Keratinocyte (primary cell): Measurements from ENCODE around the gene ABI3BP. TPM values are rescaled to one million over a fixed set of nuclear protein-coding genes. Genes with fewer than 3 reads are reported as not detected.

Experiments
- DNase-seq: peaks from one replicate; pipeline ENCODE4 v3.0.0-alpha.2; 2011; ENCODE audit warnings: low read depth, missing footprints, low spot score
- FAIRE-seq: peaks from 2 replicates; lab custom pipeline; 2011; peaks lifted over from hg19 to GRCh38; lab: Jason Lieb, UNC
- H2AFZ ChIP-seq: 2 replicates; pipeline ENCODE4 v1.6.0; 2012; ENCODE audit warnings: low read length, control low read depth, inconsistent platforms; ENCODE audit not compliant: control insufficient read depth
- H3K27ac ChIP-seq: 2 replicates; pipeline ENCODE4 v1.5.1; 2011; ENCODE audit warnings: low read length; ENCODE audit not compliant: control insufficient read depth, insufficient read depth
- H3K27me3 ChIP-seq: 3 replicates; pipeline ENCODE4 v1.6.0; 2011; ENCODE audit warnings: low read length; ENCODE audit not compliant: control insufficient read depth, insufficient read depth; ENCODE audit errors: extremely low read depth
- H3K36me3 ChIP-seq, 2 experiments: 2 replicates in 1 of 2; 3 replicates in 1 of 2; pipeline ENCODE4 v1.5.1; 2011; ENCODE audit warnings: low read length in 2 of 2, mild to moderate bottlenecking in 1 of 2; ENCODE audit not compliant: control insufficient read depth in 2 of 2, insufficient read depth in 2 of 2; ENCODE audit errors: extremely low read depth in 1 of 2
- H3K4me1 ChIP-seq: 3 replicates; pipeline ENCODE4 v1.5.1; 2011; ENCODE audit warnings: low read length; ENCODE audit not compliant: control insufficient read depth, insufficient read depth; ENCODE audit errors: extremely low read depth
- H3K4me2 ChIP-seq: 3 replicates; pipeline ENCODE4 v1.6.0; 2011; ENCODE audit warnings: low read depth, low read length; ENCODE audit not compliant: control insufficient read depth, insufficient read depth; ENCODE audit errors: extremely low read depth
- H3K4me3 ChIP-seq, 3 experiments: fragments of 200-600 bp in 1 of 3; sonication (generic) in 1 of 3; 2 replicates in 2 of 3; 3 replicates in 1 of 3; pipeline ENCODE4 v1.5.1; 2011 to 2016; ENCODE audit warnings: low read length in 3 of 3, mild to moderate bottlenecking in 3 of 3, control low read depth in 2 of 3, inconsistent platforms in 1 of 3, low read depth in 1 of 3, mixed read lengths in 1 of 3, mixed run types in 1 of 3, moderate library complexity in 1 of 3; ENCODE audit not compliant: control insufficient read depth in 2 of 3, insufficient read depth in 2 of 3; ENCODE audit errors: extremely low read depth in 1 of 3
- H3K79me2 ChIP-seq: 2 replicates; pipeline ENCODE4 v1.6.0; 2012; ENCODE audit warnings: low read length; ENCODE audit not compliant: control insufficient read depth, insufficient read depth
- H3K9ac ChIP-seq: 3 replicates; pipeline ENCODE4 v1.6.0; 2011; ENCODE audit warnings: low read length; ENCODE audit not compliant: control insufficient read depth, insufficient read depth; ENCODE audit errors: extremely low read depth
- H3K9me1 ChIP-seq: 3 replicates; pipeline ENCODE4 v1.6.0; 2011; ENCODE audit warnings: low read length; ENCODE audit not compliant: control insufficient read depth, insufficient read depth; ENCODE audit errors: extremely low read depth
- H3K9me3 ChIP-seq: 2 replicates; pipeline ENCODE4 v1.5.1; 2012; ENCODE audit warnings: low read depth, low read length; ENCODE audit not compliant: control insufficient read depth
- H4K20me1 ChIP-seq: 3 replicates; pipeline ENCODE4 v1.6.0; 2011; ENCODE audit warnings: low read length; ENCODE audit not compliant: control insufficient read depth, insufficient read depth; ENCODE audit errors: extremely low read depth
- EZH2 ChIP-seq: IDR thresholded peaks from one replicate; pipeline ENCODE4 v1.6.1; 2012; ENCODE audit warnings: inconsistent platforms, mild to moderate bottlenecking, low read length, moderate library complexity
- dilution Hi-C: fragments of 300-500 bp; cut with MboI; formaldehyde crosslinking; loops from one replicate; pipeline ENCODE4 v1.7.0; 2020; ENCODE audit warnings: low sequenced_read_pairs; ENCODE audit not compliant: extremely low pct_ligation_motif_present
- polyA plus RNA-seq, 5 experiments: library from polyadenylated mRNA; depleted of rRNA in 3 of 5; stranded (reverse) in 3 of 5; stranded (forward) in 1 of 5; unstranded in 1 of 5; fragments of >200 nt; gene quantifications; 1 replicate in 1 of 5; 2 replicates in 3 of 5; 3 replicates in 1 of 5; pipeline versions ENCODE4 v1.2.1 to v1.2.3, GENCODE V29; 2011 to 2012; ENCODE audit warnings: missing spikeins in 2 of 5, low read depth in 1 of 5, low replicate concordance in 1 of 5
- TF ChIP-seq, protein P1 (sequence below), 3 experiments: IDR thresholded peaks in 1 of 3; conservative IDR thresholded peaks in 1 of 3; optimal IDR thresholded peaks in 1 of 3; 2 replicates in 2 of 3; 3 replicates in 1 of 3; pipeline versions ENCODE3 to v1.5.1; 2011; ENCODE audit warnings: low read length in 3 of 3, mild to moderate bottlenecking in 3 of 3, moderate library complexity in 2 of 3, control low read depth in 1 of 3, inconsistent platforms in 1 of 3; ENCODE audit not compliant: insufficient read depth in 2 of 3; ENCODE audit errors: extremely low read depth in 1 of 3

Gene ABI3BP
- polyA plus RNA-seq, 1 donor (not counting 4 experiments of a cell fraction or from before 2014, with no cell fraction given) = 0.59 TPM

DNA sequence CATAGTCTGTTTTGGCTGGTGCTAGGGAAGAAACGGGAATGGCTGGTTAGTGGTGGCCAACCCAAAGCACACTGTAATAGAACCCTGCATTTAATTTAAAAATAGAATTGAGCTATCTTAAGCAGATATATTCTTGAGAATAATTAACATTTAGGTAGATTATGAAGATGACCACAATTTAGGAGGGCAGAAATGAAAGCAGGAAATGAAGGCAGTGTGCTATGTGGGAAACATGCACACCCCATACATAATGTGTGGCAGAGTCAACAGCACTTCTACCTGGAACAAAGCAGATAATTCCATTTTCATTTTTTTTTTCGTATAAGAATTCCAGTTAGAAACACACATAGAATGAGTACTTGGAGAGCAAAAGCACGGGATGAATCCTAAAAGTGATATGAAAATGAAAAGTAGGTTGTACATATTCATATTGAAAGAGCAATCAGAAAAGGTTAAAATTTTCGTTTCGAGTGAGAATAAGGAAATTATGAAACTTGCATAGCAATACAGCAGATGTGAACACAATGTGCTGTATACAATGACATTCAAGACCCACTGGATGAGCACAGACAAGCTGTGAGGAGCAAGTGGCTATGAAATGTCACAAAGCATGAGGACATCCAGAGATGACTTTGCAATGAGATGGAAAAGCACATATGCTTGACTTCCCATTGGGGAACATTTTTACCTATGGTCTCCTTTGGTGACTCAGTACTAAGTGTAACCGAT lies 181.3 kb downstream of the ABI3BP start:
- Histone ChIP-seq H3K9ac (no peak overlapping the region), H3K9me3 (no peaks in the 10 kb centered on the region), H4K20me1 (no peaks in the 10 kb centered on the region), H3K36me3 (no peaks in the 10 kb centered on the region), H3K4me2 (no peak overlapping the region), H3K4me1 (no peaks in the 10 kb centered on the region), H3K4me3 (no peak overlapping the region), H3K9me1 (no peaks in the 10 kb centered on the region), H3K79me2 (no peaks in the 10 kb centered on the region), H3K27ac (no peak overlapping the region), H2AFZ (no peak overlapping the region), H3K27me3 (no peaks in the 10 kb centered on the region)
- FAIRE-seq (no peak), DNase-seq (no peak)
- TF ChIP-seq, protein P1, sequence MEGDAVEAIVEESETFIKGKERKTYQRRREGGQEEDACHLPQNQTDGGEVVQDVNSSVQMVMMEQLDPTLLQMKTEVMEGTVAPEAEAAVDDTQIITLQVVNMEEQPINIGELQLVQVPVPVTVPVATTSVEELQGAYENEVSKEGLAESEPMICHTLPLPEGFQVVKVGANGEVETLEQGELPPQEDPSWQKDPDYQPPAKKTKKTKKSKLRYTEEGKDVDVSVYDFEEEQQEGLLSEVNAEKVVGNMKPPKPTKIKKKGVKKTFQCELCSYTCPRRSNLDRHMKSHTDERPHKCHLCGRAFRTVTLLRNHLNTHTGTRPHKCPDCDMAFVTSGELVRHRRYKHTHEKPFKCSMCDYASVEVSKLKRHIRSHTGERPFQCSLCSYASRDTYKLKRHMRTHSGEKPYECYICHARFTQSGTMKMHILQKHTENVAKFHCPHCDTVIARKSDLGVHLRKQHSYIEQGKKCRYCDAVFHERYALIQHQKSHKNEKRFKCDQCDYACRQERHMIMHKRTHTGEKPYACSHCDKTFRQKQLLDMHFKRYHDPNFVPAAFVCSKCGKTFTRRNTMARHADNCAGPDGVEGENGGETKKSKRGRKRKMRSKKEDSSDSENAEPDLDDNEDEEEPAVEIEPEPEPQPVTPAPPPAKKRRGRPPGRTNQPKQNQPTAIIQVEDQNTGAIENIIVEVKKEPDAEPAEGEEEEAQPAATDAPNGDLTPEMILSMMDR (optimal IDR thresholded peaks at IDR 0.05 in 1 of 3, IDR thresholded peaks at IDR 0.05 in 1 of 3, conservative IDR thresholded peaks at IDR 0.05 in 1 of 3; ENCODE audit: extremely low read depth in 1 of 3, insufficient read depth in 2 of 3, low read length in 3 of 3) = no peak
- no peak for TF ChIP-seq EZH2
- dilution Hi-C loops = no loop called here

DNA sequence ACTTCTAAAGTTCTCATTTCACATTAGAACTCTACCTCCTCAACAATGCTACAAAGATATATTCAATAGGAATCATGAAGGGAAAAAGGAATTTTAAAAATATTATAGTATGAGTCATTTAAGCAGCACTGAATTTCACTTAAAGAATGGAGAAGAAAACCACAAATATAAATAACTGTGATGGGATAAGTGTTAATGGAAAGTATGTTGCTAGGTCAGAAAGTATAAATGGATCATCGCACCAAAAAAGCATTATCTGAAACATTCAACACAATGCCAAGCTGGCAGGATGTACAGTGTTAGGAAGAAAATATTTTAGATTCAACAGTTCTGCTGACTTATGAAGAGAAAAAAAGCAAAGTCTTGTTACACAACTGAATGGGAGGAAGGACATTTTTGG lies 182.6 kb downstream of the ABI3BP start:
- no peak for FAIRE-seq

More for the DNA sequence above, 182.6 kb downstream of the ABI3BP start:
- H3K79me2 ChIP-seq = no peaks in the 10 kb centered on the region
- no peak overlapping the region for H2AFZ ChIP-seq
- no peak overlapping the region for H3K27ac ChIP-seq
- H3K27me3 ChIP-seq = no peaks in the 10 kb centered on the region
- H4K20me1 ChIP-seq = no peaks in the 10 kb centered on the region
- H3K4me3 ChIP-seq = no peak overlapping the region
- no peak overlapping the region for H3K9ac ChIP-seq
- TF ChIP-seq, protein P1 (optimal IDR thresholded peaks at IDR 0.05 in 1 of 3, IDR thresholded peaks at IDR 0.05 in 1 of 3, conservative IDR thresholded peaks at IDR 0.05 in 1 of 3; ENCODE audit: extremely low read depth in 1 of 3, insufficient read depth in 2 of 3, low read length in 3 of 3) = no peak
- dilution Hi-C loops = no loop called here
- DNase-seq = no peak
- no peak overlapping the region for H3K4me2 ChIP-seq
- no peaks in the 10 kb centered on the region for H3K36me3 ChIP-seq
- H3K9me1 ChIP-seq = no peaks in the 10 kb centered on the region
- no peaks in the 10 kb centered on the region for H3K4me1 ChIP-seq
- no peaks in the 10 kb centered on the region for H3K9me3 ChIP-seq
